SK-N-MC (cell line): ENCODE measurements around the gene THADA.
A peak's percentile ranks its signal among the peaks of the same experiment; 100 is the strongest.

Source experiments
- DNase-seq: peaks from one replicate; pipeline ENCODE4 v3.0.0-alpha.2; 2011; ENCODE audit warnings: low read depth, low spot score
- H3K27ac ChIP-seq: fragments of 200-600 bp; sonication (generic); 2 replicates; pipeline ENCODE4 v1.5.1; 2016; ENCODE audit warnings: mixed run types
- H3K36me3 ChIP-seq: fragments of 200-600 bp; sonication (generic); 2 replicates; pipeline ENCODE4 v1.6.1; 2017; ENCODE audit warnings: antibody characterized with exemption, low read length, mixed read lengths; ENCODE audit not compliant: insufficient read depth
- H3K4me3 ChIP-seq: fragments of 200-600 bp; sonication (generic); 2 replicates; pipeline ENCODE4 v1.5.1; 2016
- H3K9ac ChIP-seq: fragments of 200-600 bp; sonication (generic); 2 replicates; pipeline ENCODE4 v1.8.0; 2017; ENCODE audit warnings: mixed run types, mixed read lengths; ENCODE audit not compliant: insufficient read length
- H3K9me3 ChIP-seq: fragments of 200-600 bp; sonication (generic); 2 replicates; pipeline ENCODE4 v1.6.1; 2017; ENCODE audit warnings: low read depth, mild to moderate bottlenecking, antibody characterized with exemption, low read length, moderate library complexity, mixed read lengths
- EZH2 ChIP-seq: fragments of 200-600 bp; sonication (generic); IDR thresholded peaks from one replicate; pipeline ENCODE4 v1.6.1; 2017; ENCODE audit warnings: antibody characterized with exemption
- FOXP2 ChIP-seq: optimal IDR thresholded peaks from 2 replicates; pipeline ENCODE3; 2011; ENCODE audit warnings: mild to moderate bottlenecking, moderate library complexity; ENCODE audit not compliant: insufficient read depth; ENCODE audit errors: extremely low read length, control extremely low read depth
- POLR2AphosphoS5 ChIP-seq: IDR thresholded peaks from 2 replicates; pipeline ENCODE4 v1.6.1; 2012; ENCODE audit warnings: mild to moderate bottlenecking, low read depth, low read length, borderline replicate concordance

Gene THADA

DNA sequence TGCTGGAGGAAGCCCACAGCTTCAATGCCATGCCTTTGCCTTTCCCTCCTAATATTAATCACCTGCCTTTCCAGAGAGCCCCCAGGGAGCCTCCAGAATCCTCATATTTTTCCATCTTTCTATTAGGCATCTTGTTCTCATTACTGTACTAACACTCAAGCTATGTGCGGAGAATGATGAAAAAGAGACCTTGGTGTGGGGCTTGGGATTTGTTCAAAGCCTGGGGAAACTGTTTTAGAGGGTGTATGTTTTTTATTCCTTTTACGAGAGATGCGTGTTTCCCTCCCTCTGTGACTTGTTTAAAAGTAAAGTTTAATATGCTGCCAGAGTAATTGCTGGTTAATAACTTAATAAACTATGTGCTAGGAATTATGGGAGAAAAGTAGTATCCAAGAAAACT lies 267.0 kb downstream of the THADA start:
- TF ChIP-seq FOXP2: no peak
- TF ChIP-seq POLR2AphosphoS5: no peak
- TF ChIP-seq EZH2: no peak
- peak overlapping the region; percentile 32; the same call in 1 of the 2 replicates for H3K27ac ChIP-seq

DNA sequence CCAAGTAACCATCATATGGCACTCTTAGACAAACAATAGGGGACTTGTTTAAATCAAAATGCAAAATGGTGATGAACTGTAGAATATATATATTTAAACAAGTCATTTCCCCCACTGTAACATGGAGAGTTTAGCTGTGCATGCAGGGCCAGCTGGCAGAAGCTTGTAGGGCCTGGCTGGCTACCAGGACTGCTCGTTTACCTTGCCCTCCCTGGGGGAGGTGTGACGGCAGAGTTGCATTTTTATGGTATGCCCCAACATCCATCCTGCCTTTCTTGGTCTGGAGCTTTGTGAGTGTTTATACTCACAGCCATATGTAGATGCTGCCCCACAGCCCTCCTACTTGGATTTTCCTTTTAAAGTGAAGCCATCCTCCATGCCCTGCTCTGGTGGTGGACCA lies 267.7 kb downstream of the THADA start:
- Histone ChIP-seq H3K9me3 (no peaks in the 10 kb centered on the region), H3K9ac (no peak overlapping the region), H3K27ac (no peak overlapping the region), H3K36me3 (no peaks in the 10 kb centered on the region), H3K4me3 (no peak overlapping the region)
- DNase-seq: no peak
- TF ChIP-seq EZH2 (no peak), POLR2AphosphoS5 (no peak), FOXP2 (no peak)

More for the DNA sequence above, 267.0 kb downstream of the THADA start:
- Histone ChIP-seq H3K9ac (no peak overlapping the region), H3K9me3 (no peaks in the 10 kb centered on the region), H3K36me3 (no peaks in the 10 kb centered on the region), H3K4me3 (no peak overlapping the region)
- DNase-seq: no peak

DNA sequence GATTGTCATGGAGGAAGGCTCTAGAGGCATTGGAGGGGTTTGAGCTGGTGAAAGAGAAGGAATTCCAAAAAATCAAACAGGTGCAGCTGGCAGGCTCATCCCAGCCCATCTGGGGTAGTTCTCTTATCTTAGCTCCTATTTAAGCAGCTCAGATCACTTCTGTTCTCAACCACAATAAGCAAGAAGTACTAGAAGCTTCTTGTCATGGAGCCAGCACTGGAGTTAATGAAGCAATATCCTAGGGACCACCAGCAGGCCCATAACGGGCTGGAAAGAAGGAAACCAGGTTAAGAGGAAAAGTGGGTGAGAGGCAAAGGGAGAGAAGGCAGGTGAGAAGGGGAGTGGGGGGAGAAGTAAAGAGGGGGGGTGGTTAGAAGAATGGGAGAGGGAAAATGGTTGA lies 268.7 kb downstream of the THADA start:
- no peak overlapping the region for H3K4me3 ChIP-seq
- DNase-seq: no peak
- H3K36me3 ChIP-seq: no peaks in the 10 kb centered on the region
- no peak overlapping the region for H3K27ac ChIP-seq
- H3K9me3 ChIP-seq: no peaks in the 10 kb centered on the region
- H3K9ac ChIP-seq: no peak overlapping the region
- TF ChIP-seq FOXP2: no peak
- no peak for TF ChIP-seq EZH2
- TF ChIP-seq POLR2AphosphoS5: no peak

DNA sequence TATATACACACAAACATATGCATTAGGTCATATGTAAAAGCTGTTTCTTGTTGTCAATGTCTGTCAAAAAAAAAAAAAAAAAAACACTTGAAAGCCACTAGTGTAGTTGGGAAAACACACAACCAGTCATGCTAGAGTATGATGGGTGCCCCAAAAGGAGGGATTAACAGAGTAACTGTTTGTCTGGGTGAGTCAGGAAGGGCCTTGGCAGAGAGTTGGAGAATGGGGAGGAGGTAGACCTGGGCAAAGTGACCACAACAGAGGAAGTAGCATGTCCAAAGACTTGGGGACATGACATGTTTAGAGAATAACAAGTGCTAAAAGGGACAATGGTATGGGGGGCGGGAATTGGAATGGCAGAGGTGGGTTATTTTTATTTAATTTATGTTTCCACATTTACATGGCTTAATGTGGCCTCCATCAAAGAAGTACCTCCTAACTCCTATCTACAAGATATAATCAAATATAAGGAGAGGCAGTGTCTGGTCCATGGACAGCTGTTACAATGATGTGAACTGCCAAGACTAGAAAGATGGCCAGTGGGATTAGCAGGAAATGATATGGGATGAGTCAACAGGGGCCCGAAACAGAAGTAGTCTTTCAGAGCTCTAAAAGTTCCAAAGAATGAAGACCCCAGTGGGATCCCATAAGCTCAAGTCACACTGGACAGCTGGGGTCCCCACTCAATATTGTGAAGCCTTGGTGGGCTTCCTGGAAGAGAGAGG lies 269.6 kb downstream of the THADA start:
- DNase-seq: no peak
- no peaks in the 10 kb centered on the region for H3K9me3 ChIP-seq
- H3K36me3 ChIP-seq: no peaks in the 10 kb centered on the region
- no peak overlapping the region for H3K4me3 ChIP-seq
- H3K9ac ChIP-seq: no peak overlapping the region
- TF ChIP-seq EZH2: no peak
- TF ChIP-seq FOXP2: no peak
- TF ChIP-seq POLR2AphosphoS5: no peak
- H3K27ac ChIP-seq: no peak overlapping the region

DNA sequence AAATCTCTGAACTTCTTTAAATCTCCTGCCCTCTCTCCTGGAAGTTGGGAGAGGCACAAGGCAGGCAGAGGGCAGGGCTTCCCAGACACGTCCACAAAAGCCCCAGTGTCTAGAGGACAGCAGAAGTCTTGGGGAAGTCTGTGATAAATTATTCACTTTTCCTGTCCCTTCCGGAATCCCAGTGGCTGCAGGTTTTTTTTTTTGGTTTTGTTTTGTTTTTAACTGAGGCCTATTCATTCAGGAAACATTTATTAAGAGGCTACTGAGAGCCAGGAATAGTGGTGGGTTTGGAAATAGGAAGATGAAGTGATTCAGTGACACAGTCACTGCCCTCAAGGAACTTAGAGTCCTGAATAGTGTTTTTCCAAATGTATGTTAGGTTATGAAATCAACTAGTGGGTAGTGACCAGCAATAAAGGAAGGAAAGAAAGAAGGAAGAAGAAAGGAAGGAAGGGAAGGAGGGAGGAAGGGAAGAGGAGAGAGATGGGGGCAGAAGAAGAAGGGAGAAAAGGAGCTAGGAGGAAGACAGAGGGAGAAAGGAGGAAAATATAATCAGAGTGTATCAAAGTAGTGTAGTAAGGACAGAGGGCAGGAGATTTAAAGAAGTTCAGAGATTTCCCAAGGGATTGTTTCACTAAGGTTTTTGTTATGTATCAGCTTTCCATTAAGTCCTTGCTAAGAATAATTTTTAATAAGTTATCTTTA lies 270.6 kb downstream of the THADA start:
- Histone ChIP-seq H3K36me3 (no peaks in the 10 kb centered on the region), H3K9ac (no peak overlapping the region), H3K27ac (no peak overlapping the region), H3K9me3 (no peaks in the 10 kb centered on the region), H3K4me3 (no peak overlapping the region)
- no peak for DNase-seq
- TF ChIP-seq POLR2AphosphoS5: no peak
- TF ChIP-seq FOXP2: no peak
- no peak for TF ChIP-seq EZH2

DNA sequence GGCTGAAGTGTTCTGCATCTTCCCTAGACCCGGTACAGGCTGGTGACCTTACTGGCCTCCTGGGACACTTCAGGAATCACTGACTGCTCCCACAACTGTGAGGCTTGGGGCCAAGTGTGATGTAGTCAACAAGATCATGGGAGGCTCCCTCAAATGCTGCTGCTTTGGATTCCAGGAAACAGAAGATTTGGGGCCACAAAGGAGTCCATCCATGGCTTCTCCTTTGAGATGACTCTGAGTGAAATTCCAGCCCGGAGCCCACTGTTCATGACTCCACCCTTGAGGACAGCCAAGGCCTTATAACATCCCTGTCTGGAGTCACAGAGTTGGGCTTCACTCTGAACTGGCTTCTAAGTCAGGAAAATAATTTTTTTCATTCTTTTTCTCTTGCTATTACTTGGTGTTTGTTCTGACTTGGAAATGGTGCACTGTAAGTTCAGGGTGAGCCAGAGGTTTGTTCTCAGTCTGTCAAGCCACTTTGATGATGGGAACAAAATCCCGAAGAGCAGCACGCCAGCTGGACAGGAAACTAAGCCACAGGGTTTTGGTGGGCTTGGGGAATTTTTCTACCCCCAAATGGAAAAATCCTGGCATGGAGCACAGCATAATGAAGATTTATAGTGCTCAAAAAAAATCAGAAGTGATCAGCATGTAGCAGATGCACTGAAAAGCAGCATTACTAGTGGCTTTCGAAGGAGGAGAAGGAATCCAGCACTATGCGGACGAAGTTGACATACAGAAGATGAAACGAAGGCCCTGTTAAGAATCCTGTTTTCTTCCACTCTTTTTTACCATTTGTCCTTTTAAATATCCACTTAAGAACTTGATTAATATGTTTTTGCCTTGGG lies 271.4 kb downstream of the THADA start:
- Histone ChIP-seq H3K36me3 (peaks cover 7% of the 10 kb centered on the region; the same call in 1 of the 2 replicates), H3K9ac (no peak overlapping the region), H3K4me3 (no peak overlapping the region), H3K9me3 (no peaks in the 10 kb centered on the region), H3K27ac (no peak overlapping the region)
- no peak for DNase-seq
- TF ChIP-seq POLR2AphosphoS5: no peak
- no peak for TF ChIP-seq EZH2
- TF ChIP-seq FOXP2: no peak

DNA sequence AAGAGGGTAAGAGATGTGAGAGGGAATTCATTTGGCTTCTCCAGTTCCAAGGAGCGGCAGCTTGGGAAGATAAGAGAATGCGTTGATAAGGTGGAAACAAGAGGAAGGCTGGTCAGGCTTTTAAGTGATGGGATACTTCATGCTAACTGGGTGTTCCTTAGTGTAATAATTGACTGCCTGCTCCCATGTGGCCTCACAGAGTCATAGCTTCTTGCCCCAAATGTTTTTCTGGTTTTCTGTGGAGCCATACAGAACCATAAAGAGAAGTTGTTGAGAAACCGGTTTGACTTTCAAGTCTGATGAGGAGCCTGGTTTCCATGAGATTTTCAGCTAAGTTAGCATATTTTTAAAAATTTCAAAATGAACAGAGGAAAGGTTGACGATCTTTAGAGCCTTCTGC lies 272.0 kb downstream of the THADA start:
- H3K27ac ChIP-seq: no peak overlapping the region
- no peak overlapping the region for H3K9ac ChIP-seq
- no peak for DNase-seq
- H3K4me3 ChIP-seq: no peak overlapping the region
- TF ChIP-seq EZH2 (no peak), POLR2AphosphoS5 (no peak), FOXP2 (no peak)
- H3K36me3 ChIP-seq: peaks cover 10% of the 10 kb centered on the region; the same call in 1 of the 2 replicates
- no peaks in the 10 kb centered on the region for H3K9me3 ChIP-seq

DNA sequence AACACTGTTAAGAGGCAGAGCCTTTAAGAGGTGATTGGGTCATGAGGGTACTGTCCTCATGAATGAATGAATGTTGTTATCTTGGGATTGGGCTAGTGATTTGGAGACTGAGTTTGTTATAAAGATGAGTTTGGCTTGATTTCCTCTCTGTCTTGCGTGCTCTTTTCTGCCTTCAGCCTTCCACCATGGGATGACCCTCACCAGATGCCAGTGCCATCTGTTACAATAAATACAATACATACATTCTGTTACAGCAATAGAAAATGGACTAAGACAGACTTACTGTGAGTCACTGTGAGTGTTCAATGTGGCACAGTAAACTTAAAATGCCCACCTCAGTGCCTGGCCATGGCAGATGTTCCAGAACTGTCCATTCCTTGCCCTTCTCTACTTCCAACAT lies 274.4 kb downstream of the THADA start:
- H3K36me3 ChIP-seq: peaks cover 10% of the 10 kb centered on the region; the same call in 1 of the 2 replicates
- H3K9ac ChIP-seq: no peak overlapping the region
- no peak for TF ChIP-seq FOXP2
- TF ChIP-seq POLR2AphosphoS5: no peak
- TF ChIP-seq EZH2: no peak
- H3K4me3 ChIP-seq: no peak overlapping the region
- no peaks in the 10 kb centered on the region for H3K9me3 ChIP-seq
- DNase-seq: no peak
- H3K27ac ChIP-seq: no peak overlapping the region
